Endothelial cell of umbilical vein (primary cell): ENCODE measurements around the gene FLVCR2. TPM values are rescaled to one million over a fixed set of nuclear protein-coding genes. Genes with fewer than 3 reads are reported as not detected.

Source experiments
- BruUV-seq: library from RNA; stranded (reverse); fragments of 400-500 nt; replicated peaks from 2 replicates; lab custom pipeline; 2021; lab: Mats Ljungman, UMichigan
- CTCF ChIA-PET: fragments of 300-600, 350-600 bp; sonication (Branson Sonifier 250); formaldehyde crosslinking; loops from one replicate; lab custom pipeline; 2021; ENCODE audit warnings: antibody characterized with exemption, inconsistent platforms; lab: Charles Lee
- POLR2A ChIA-PET: fragments of 300-600, 350-600 bp; sonication (Branson Sonifier 250); formaldehyde crosslinking; loops from one replicate; lab custom pipeline; 2021; ENCODE audit warnings: antibody characterized with exemption, inconsistent platforms; lab: Charles Lee
- DNase-seq: peaks from one replicate; pipeline ENCODE4 v3.0.0-alpha.2; 2011; ENCODE audit warnings: low read depth, low spot score
- FAIRE-seq: peaks from 2 replicates; lab custom pipeline; 2011; peaks lifted over from hg19 to GRCh38; lab: Jason Lieb, UNC
- H2AFZ ChIP-seq: 2 replicates; pipeline ENCODE4 v1.6.0; 2012; ENCODE audit warnings: low read depth, low read length, control low read depth, inconsistent platforms
- H3K27ac ChIP-seq: 2 replicates; pipeline ENCODE4 v1.5.1; 2011; ENCODE audit warnings: low read depth, mild to moderate bottlenecking, control low read depth, low read length, moderate library complexity; ENCODE audit not compliant: insufficient read depth
- H3K27me3 ChIP-seq, 2 experiments: 2 replicates each; pipeline versions ENCODE4 v1.6.0 to v1.6.1; 2011; ENCODE audit warnings: low read length in 2 of 2, mixed read lengths in 1 of 2; ENCODE audit not compliant: control insufficient read depth in 2 of 2, insufficient read depth in 2 of 2
- H3K36me3 ChIP-seq, 2 experiments: 2 replicates in 1 of 2; 3 replicates in 1 of 2; pipeline ENCODE4 v1.5.1; 2011; ENCODE audit warnings: low read length in 2 of 2, mild to moderate bottlenecking in 1 of 2, moderate library complexity in 1 of 2; ENCODE audit not compliant: control insufficient read depth in 2 of 2, insufficient read depth in 2 of 2; ENCODE audit errors: extremely low read depth in 1 of 2
- H3K4me1 ChIP-seq: 3 replicates; pipeline ENCODE4 v1.5.1; 2011; ENCODE audit warnings: mild to moderate bottlenecking, low read length; ENCODE audit not compliant: control insufficient read depth, insufficient read depth; ENCODE audit errors: extremely low read depth
- H3K4me2 ChIP-seq: 2 replicates; pipeline ENCODE4 v1.6.1; 2011; ENCODE audit warnings: low read length, control low read depth, mixed read lengths; ENCODE audit not compliant: insufficient read depth
- H3K4me3 ChIP-seq, 3 experiments: fragments of 200-600 bp in 1 of 3; sonication (generic), shearing (Covaris generic) in 1 of 3; replicated peaks in 1 of 3; 2 replicates each; pipeline ENCODE4 v1.5.1; 2011 to 2016; ENCODE audit warnings: control low read depth in 3 of 3, low read length in 3 of 3, mild to moderate bottlenecking in 2 of 3, inconsistent platforms in 1 of 3, low read depth in 1 of 3, moderate library complexity in 1 of 3; ENCODE audit not compliant: insufficient read depth in 1 of 3
- H3K79me2 ChIP-seq: 2 replicates; pipeline ENCODE4 v1.6.0; 2012; ENCODE audit warnings: low read length, inconsistent platforms; ENCODE audit not compliant: control insufficient read depth, insufficient read depth
- H3K9ac ChIP-seq: replicated peaks from 2 replicates; pipeline ENCODE3; 2011; ENCODE audit warnings: low read length, control low read depth; ENCODE audit not compliant: insufficient read depth; ENCODE audit errors: extremely low read depth
- H3K9me1 ChIP-seq: replicated peaks from 3 replicates; pipeline ENCODE4 v1.6.0; 2011; ENCODE audit warnings: mild to moderate bottlenecking, low read length; ENCODE audit not compliant: control insufficient read depth, insufficient read depth; ENCODE audit errors: extremely low read depth
- H3K9me3 ChIP-seq: replicated peaks from 2 replicates; pipeline ENCODE4 v1.5.1; 2012; ENCODE audit warnings: low read length, inconsistent platforms; ENCODE audit not compliant: control insufficient read depth, insufficient read depth
- H4K20me1 ChIP-seq: replicated peaks from 2 replicates; pipeline ENCODE3; 2011; ENCODE audit warnings: mild to moderate bottlenecking, low read length; ENCODE audit not compliant: control insufficient read depth, insufficient read depth; ENCODE audit errors: extremely low read depth
- EZH2 ChIP-seq: IDR thresholded peaks from 2 replicates; pipeline ENCODE4 v1.6.1; 2012; ENCODE audit warnings: borderline replicate concordance, low read depth, mild to moderate bottlenecking, moderate library complexity, low read length, inconsistent platforms; ENCODE audit not compliant: severe bottlenecking
- FOS ChIP-seq: IDR thresholded peaks from 2 replicates; pipeline ENCODE4 v1.6.1; 2011; ENCODE audit warnings: mild to moderate bottlenecking, low read length, moderate library complexity, borderline replicate concordance; ENCODE audit not compliant: insufficient read depth
- GATA2 ChIP-seq: IDR thresholded peaks from 2 replicates; pipeline ENCODE4 v1.7.0; 2011; ENCODE audit warnings: low read depth, mild to moderate bottlenecking, moderate library complexity, mixed read lengths, low read length; ENCODE audit not compliant: insufficient read length, insufficient read depth
- JUN ChIP-seq: IDR thresholded peaks from 2 replicates; pipeline ENCODE4 v1.6.1; 2011; ENCODE audit warnings: borderline replicate concordance, low read depth; ENCODE audit not compliant: insufficient read length, insufficient read depth
- MAX ChIP-seq: IDR thresholded peaks from 2 replicates; pipeline ENCODE4 v1.6.1; 2011; ENCODE audit not compliant: insufficient read depth, insufficient read length
- MYC ChIP-seq: IDR thresholded peaks from one replicate; pipeline ENCODE4 v1.6.1; 2011; ENCODE audit warnings: mild to moderate bottlenecking, low read depth, low read length
- POLR2A ChIP-seq: IDR thresholded peaks from 2 replicates; pipeline ENCODE4 v1.6.1; 2012; ENCODE audit warnings: low read depth, mild to moderate bottlenecking, control low read depth, low read length
- POLR2AphosphoS5 ChIP-seq: IDR thresholded peaks from 2 replicates; pipeline ENCODE4 v1.6.1; 2012; ENCODE audit warnings: low read depth, mild to moderate bottlenecking, control low read depth, low read length, moderate library complexity; ENCODE audit not compliant: insufficient read depth
- dilution Hi-C: fragments of 300-500 bp; cut with MboI; formaldehyde crosslinking; loops from one replicate; pipeline ENCODE4 v1.15.0; 2019; ENCODE audit warnings: low sequenced_read_pairs; ENCODE audit not compliant: extremely low pct_ligation_motif_present
- intact Hi-C: fragments of 100-400 bp; cut with micrococcal nuclease; formaldehyde crosslinking; loops from one replicate; pipeline ENCODE4 v1.10.0; 2022
- polyA plus RNA-seq, 4 experiments: library from polyadenylated mRNA; depleted of rRNA in 3 of 4; stranded (reverse) in 3 of 4; unstranded in 1 of 4; fragments of >200 nt; gene quantifications; 2 replicates each; pipeline versions ENCODE4 v1.2.1 to v1.2.3, GENCODE V29; 2011 to 2012; ENCODE audit warnings: missing spikeins in 1 of 4
- total RNA-seq: library from RNA; stranded (reverse); gene quantifications from 2 replicates; pipeline ENCODE4 v1.2.3, GENCODE V29; 2021
- TF ChIP-seq, protein P1 (sequence below), 2 donors: IDR thresholded peaks; 1 replicate in 1 of 2; 2 replicates in 1 of 2; pipeline ENCODE4 v1.5.1; 2011; ENCODE audit warnings: low read length in 2 of 2, mild to moderate bottlenecking in 2 of 2, moderate library complexity in 2 of 2, control low read depth in 1 of 2, inconsistent platforms in 1 of 2, low read depth in 1 of 2; ENCODE audit not compliant: insufficient read depth in 1 of 2; ENCODE audit errors: extremely low read depth in 1 of 2

The FLVCR2 gene
- total and polyA plus RNA-seq, 2 donors (not counting 3 experiments of a cell fraction or from before 2014, with no cell fraction given): 1.4 to 4.9 TPM

DNA sequence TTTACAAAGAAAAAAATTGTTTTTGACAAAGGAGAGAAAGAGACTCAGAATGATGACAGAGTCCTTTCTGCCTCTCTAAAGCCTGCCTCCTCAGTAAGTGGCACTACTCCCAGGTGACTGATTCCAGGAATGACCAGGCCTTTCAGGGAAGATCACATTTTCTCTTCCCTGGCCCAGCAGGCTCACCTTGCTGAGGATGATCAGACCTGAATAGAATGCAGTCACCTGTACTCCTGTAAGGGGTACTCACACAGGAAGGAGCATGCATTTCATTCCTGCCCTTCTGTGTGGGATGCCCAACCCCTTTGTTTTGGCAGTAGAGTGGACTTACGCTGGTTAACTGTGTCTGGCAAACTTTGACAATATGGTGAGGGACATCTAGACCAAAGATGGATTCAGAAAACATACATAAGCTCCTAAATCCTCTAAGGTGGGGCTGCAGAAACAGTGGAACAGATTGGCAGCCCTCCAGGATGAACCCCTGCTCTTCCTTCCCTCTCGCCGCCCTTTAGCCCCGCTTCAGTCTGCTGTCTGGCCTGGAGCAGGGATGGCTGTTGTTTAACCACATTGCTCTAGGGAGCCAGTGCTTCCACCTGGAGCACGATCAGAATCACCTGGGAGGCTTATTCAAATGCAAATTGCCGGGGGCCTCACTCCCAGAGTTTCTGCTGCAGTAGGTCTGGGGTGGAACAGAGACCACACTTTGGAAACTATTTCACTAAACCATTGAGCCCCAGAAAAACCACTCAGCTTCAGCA, 52.5 kb downstream of the FLVCR2 start:
- no peaks in the 10 kb centered on the region for H4K20me1 ChIP-seq
- H3K9ac ChIP-seq: no peak overlapping the region
- H3K4me1 ChIP-seq: no peaks in the 10 kb centered on the region
- FAIRE-seq (no peak), DNase-seq (no peak)
- H3K4me2 ChIP-seq: no peak overlapping the region
- CTCF ChIA-PET: interaction anchor here (0.6 kb wide), 1 partner anchor 14 kb away, joined by 3 read pairs; no protein-coding TSS in a partner anchor
- H3K36me3 ChIP-seq: no peaks in the 10 kb centered on the region
- dilution Hi-C loops (no loop called here), intact Hi-C loops (no loop called here)
- no peak overlapping the region for H2AFZ ChIP-seq
- POLR2A ChIA-PET: no interaction called here
- H3K27ac ChIP-seq: no peak overlapping the region
- H3K27me3 ChIP-seq: peaks cover 0 to 7% of the 10 kb centered on the region in 2 experiments
- TF ChIP-seq EZH2 (no peak), MYC (no peak), POLR2A (no peak), FOS (no peak), GATA2 (no peak), MAX (no peak), POLR2AphosphoS5 (no peak), JUN (no peak)
- TF ChIP-seq, protein P1, sequence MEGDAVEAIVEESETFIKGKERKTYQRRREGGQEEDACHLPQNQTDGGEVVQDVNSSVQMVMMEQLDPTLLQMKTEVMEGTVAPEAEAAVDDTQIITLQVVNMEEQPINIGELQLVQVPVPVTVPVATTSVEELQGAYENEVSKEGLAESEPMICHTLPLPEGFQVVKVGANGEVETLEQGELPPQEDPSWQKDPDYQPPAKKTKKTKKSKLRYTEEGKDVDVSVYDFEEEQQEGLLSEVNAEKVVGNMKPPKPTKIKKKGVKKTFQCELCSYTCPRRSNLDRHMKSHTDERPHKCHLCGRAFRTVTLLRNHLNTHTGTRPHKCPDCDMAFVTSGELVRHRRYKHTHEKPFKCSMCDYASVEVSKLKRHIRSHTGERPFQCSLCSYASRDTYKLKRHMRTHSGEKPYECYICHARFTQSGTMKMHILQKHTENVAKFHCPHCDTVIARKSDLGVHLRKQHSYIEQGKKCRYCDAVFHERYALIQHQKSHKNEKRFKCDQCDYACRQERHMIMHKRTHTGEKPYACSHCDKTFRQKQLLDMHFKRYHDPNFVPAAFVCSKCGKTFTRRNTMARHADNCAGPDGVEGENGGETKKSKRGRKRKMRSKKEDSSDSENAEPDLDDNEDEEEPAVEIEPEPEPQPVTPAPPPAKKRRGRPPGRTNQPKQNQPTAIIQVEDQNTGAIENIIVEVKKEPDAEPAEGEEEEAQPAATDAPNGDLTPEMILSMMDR (IDR thresholded peaks at IDR 0.05; ENCODE audit: extremely low read depth in 1 of 2, insufficient read depth in 1 of 2, low read depth in 1 of 2, low read length in 2 of 2): no peak
- no peaks in the 10 kb centered on the region for H3K79me2 ChIP-seq
- no TSS peak for BruUV-seq
- H3K9me3 ChIP-seq: no peaks in the 10 kb centered on the region
- H3K9me1 ChIP-seq: no peaks in the 10 kb centered on the region
- H3K4me3 ChIP-seq: no peak overlapping the region
